Panc1 (cell line): ENCODE results near the gene CNTN4. TPM values are rescaled to one million over a fixed set of nuclear protein-coding genes. Genes with fewer than 3 reads are reported as not detected.

Experiments
- ATAC-seq: fragments of 200-7000 bp; cut with Tn5 transposase; 2 replicates; pipeline ENCODE4 v1.9.1; 2020; ENCODE audit warnings: mild to moderate bottlenecking, moderate library complexity
- BruUV-seq: library from RNA; stranded (reverse); fragments of 400-500 nt; replicated peaks from 2 replicates; lab custom pipeline; 2021; lab: Mats Ljungman, UMichigan
- CTCF ChIA-PET: fragments of 300-600 bp; sonication (Branson Sonifier 250); formaldehyde crosslinking; loops from one replicate; lab custom pipeline; 2022; ENCODE audit warnings: antibody characterized with exemption; lab: Charles Lee
- POLR2A ChIA-PET: fragments of 300-600 bp; sonication (Branson Sonifier 250); formaldehyde crosslinking; loops from one replicate; lab custom pipeline; 2022; ENCODE audit warnings: antibody characterized with exemption; lab: Charles Lee
- DNase-seq: peaks from one replicate; pipeline ENCODE4 v3.0.0-alpha.2; 2010; ENCODE audit warnings: low read depth, low spot score
- H3K27ac ChIP-seq: 2 replicates; pipeline ENCODE4 v1.5.1; 2011; ENCODE audit warnings: mild to moderate bottlenecking, low read length, inconsistent platforms
- H3K27me3 ChIP-seq: fragments of 200-500 bp; sonication (Bioruptor generic); 2 replicates; pipeline ENCODE4 v1.6.0; 2014; ENCODE audit warnings: low read length, inconsistent platforms; ENCODE audit not compliant: control insufficient read depth, insufficient read depth
- H3K36me3 ChIP-seq: fragments of 200-500 bp; sonication (Bioruptor generic); 2 replicates; pipeline ENCODE4 v1.5.1; 2014; ENCODE audit warnings: inconsistent platforms, mild to moderate bottlenecking, low read length, moderate library complexity; ENCODE audit not compliant: control insufficient read depth, insufficient read depth
- H3K4me1 ChIP-seq: 2 replicates; pipeline ENCODE4 v1.5.1; 2011; ENCODE audit warnings: inconsistent platforms, mild to moderate bottlenecking, low read length, moderate library complexity; ENCODE audit not compliant: control insufficient read depth, insufficient read depth
- H3K4me3 ChIP-seq, 2 experiments: 2 replicates each; pipeline ENCODE4 v1.5.1; 2011 to 2012; ENCODE audit warnings: low read depth in 2 of 2, low read length in 2 of 2, mild to moderate bottlenecking in 2 of 2, inconsistent platforms in 1 of 2, moderate library complexity in 1 of 2
- H3K9me3 ChIP-seq: fragments of 200-500 bp; sonication (Bioruptor generic); 2 replicates; pipeline ENCODE4 v1.5.1; 2014; ENCODE audit warnings: low read depth, mild to moderate bottlenecking, inconsistent platforms, low read length, moderate library complexity; ENCODE audit not compliant: control insufficient read depth, insufficient read depth
- POLR2AphosphoS5 ChIP-seq: IDR thresholded peaks from 2 replicates; pipeline ENCODE4 v1.6.1; 2012; ENCODE audit warnings: mild to moderate bottlenecking, low read depth, low read length, moderate library complexity
- SIN3A ChIP-seq: IDR thresholded peaks from 2 replicates; pipeline ENCODE4 v1.6.1; 2012; ENCODE audit warnings: low read depth, mild to moderate bottlenecking, low read length, moderate library complexity, borderline replicate concordance; ENCODE audit not compliant: insufficient read depth
- TCF7L2 ChIP-seq: IDR thresholded peaks from 2 replicates; pipeline ENCODE4 v1.6.1; 2011; ENCODE audit warnings: mild to moderate bottlenecking, low read depth, low read length, inconsistent platforms
- in situ Hi-C: cut with HindIII; loops from 2 replicates; pipeline ENCODE4 v1.10.0; 2016; ENCODE audit warnings: low sequenced_read_pairs, low pct_unique_long_range_greater_than_20kb
- intact Hi-C: fragments of 100-400 bp; cut with micrococcal nuclease; formaldehyde crosslinking; loops from one replicate; pipeline ENCODE4 v1.10.0; 2022; ENCODE audit not compliant: unreplicated experiment
- total RNA-seq: library from RNA; stranded (reverse); gene quantifications from one replicate; pipeline ENCODE4 v1.2.1, GENCODE V29; 2021; ENCODE audit not compliant: unreplicated experiment
- TF ChIP-seq, protein P1 (sequence below), 2 experiments: IDR thresholded peaks; 2 replicates each; pipeline ENCODE4 v1.6.1; 2011 to 2012; ENCODE audit warnings: low read depth in 2 of 2, control low read depth in 1 of 2, low read length in 1 of 2, mild to moderate bottlenecking in 1 of 2, moderate library complexity in 1 of 2; ENCODE audit not compliant: insufficient read depth in 1 of 2
- TF ChIP-seq, protein P2 (sequence below): fragments of 450-650 bp; IDR thresholded peaks from 2 replicates; pipeline ENCODE4 v1.5.1; 2017; ENCODE audit warnings: mild to moderate bottlenecking

CNTN4 gene
- total RNA-seq, 1 experiment from 2014 or later = not detected

DNA sequence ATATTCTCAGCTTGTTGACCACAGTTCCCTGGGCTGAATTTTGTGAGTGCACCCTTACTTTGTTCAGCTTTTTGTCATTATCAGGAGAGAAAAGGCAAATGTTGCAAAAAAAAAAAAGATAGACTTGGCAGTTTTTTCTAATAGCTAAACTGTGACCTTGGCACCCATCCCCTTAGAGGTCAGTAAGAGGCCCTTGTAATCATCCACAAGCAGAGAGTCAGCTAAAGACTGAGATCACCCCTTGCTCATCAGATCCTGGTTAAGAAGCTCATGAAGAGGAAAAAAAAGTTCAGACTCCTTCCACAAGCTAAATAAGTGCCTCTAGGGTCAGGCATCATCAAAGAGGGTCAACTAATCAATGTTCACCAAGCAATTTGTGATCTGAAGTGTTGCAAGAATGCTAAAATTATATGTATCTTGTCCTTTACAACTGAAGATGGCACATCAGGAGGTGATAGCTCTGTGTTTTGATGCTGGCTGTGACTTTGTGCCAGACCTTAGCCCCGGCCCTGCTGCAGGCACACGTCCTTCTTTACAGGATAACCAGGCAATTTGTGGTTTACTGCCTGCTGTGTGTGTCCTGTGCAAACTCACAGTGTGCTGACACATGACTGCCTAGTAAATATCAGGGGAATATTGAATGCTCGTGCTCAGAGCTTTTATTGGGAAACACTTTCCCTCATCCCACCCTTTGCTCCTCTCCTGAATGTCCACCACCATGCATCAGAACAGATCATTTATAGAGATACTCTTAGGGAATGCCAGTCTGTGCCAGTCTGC is 748.6 kb downstream of the CNTN4 start:
- no TSS peak for BruUV-seq

DNA sequence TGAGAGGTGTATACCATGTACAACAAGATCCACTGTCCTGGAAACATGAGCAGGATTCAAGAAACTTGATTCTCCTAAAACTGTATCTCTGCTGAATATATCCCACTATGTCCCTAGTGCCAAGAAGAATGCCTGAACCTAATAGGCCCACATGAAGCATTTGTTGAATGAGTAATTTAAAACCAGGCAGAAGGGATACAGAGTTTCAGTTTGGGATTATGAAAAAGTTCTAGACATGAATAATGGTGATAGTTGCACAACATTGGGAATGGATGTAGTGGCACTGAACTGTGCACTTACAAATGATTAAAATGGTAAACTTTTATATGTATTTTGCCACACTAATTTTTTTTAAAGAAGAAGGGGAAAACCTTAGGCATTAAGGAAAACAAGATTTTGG is 750.4 kb downstream of the CNTN4 start:
- H3K9me3 ChIP-seq = no peaks in the 10 kb centered on the region
- no peak for TF ChIP-seq POLR2AphosphoS5
- ChIA-PET POLR2A (no interaction called here), CTCF (no interaction called here)
- H3K27ac ChIP-seq = no peak overlapping the region
- no peak overlapping the region for H3K4me3 ChIP-seq
- no peaks in the 10 kb centered on the region for H3K36me3 ChIP-seq
- DNase-seq (no peak), ATAC-seq (no peak)
- H3K27me3 ChIP-seq = no peaks in the 10 kb centered on the region
- no peaks in the 10 kb centered on the region for H3K4me1 ChIP-seq
- intact Hi-C loops (no loop called here), in situ Hi-C loops (no loop called here)
- BruUV-seq = no TSS peak

More for the DNA sequence above, 748.6 kb downstream of the CNTN4 start:
- H3K9me3 ChIP-seq = no peaks in the 10 kb centered on the region
- intact Hi-C loops = no loop called here
- H3K4me1 ChIP-seq = no peaks in the 10 kb centered on the region
- no peak overlapping the region for H3K4me3 ChIP-seq
- H3K27me3 ChIP-seq = no peaks in the 10 kb centered on the region
- ATAC-seq (no peak), DNase-seq (no peak)
- TF ChIP-seq, protein P1, sequence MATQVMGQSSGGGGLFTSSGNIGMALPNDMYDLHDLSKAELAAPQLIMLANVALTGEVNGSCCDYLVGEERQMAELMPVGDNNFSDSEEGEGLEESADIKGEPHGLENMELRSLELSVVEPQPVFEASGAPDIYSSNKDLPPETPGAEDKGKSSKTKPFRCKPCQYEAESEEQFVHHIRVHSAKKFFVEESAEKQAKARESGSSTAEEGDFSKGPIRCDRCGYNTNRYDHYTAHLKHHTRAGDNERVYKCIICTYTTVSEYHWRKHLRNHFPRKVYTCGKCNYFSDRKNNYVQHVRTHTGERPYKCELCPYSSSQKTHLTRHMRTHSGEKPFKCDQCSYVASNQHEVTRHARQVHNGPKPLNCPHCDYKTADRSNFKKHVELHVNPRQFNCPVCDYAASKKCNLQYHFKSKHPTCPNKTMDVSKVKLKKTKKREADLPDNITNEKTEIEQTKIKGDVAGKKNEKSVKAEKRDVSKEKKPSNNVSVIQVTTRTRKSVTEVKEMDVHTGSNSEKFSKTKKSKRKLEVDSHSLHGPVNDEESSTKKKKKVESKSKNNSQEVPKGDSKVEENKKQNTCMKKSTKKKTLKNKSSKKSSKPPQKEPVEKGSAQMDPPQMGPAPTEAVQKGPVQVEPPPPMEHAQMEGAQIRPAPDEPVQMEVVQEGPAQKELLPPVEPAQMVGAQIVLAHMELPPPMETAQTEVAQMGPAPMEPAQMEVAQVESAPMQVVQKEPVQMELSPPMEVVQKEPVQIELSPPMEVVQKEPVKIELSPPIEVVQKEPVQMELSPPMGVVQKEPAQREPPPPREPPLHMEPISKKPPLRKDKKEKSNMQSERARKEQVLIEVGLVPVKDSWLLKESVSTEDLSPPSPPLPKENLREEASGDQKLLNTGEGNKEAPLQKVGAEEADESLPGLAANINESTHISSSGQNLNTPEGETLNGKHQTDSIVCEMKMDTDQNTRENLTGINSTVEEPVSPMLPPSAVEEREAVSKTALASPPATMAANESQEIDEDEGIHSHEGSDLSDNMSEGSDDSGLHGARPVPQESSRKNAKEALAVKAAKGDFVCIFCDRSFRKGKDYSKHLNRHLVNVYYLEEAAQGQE (IDR thresholded peaks at IDR 0.05; ENCODE audit: insufficient read depth in 1 of 2, low read depth in 2 of 2, low read length in 1 of 2) = no peak
- no peak for TF ChIP-seq POLR2AphosphoS5
- TF ChIP-seq SIN3A = no peak
- no peak for TF ChIP-seq TCF7L2
- TF ChIP-seq, protein P2, sequence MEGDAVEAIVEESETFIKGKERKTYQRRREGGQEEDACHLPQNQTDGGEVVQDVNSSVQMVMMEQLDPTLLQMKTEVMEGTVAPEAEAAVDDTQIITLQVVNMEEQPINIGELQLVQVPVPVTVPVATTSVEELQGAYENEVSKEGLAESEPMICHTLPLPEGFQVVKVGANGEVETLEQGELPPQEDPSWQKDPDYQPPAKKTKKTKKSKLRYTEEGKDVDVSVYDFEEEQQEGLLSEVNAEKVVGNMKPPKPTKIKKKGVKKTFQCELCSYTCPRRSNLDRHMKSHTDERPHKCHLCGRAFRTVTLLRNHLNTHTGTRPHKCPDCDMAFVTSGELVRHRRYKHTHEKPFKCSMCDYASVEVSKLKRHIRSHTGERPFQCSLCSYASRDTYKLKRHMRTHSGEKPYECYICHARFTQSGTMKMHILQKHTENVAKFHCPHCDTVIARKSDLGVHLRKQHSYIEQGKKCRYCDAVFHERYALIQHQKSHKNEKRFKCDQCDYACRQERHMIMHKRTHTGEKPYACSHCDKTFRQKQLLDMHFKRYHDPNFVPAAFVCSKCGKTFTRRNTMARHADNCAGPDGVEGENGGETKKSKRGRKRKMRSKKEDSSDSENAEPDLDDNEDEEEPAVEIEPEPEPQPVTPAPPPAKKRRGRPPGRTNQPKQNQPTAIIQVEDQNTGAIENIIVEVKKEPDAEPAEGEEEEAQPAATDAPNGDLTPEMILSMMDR = no peak
- no peak overlapping the region for H3K27ac ChIP-seq
- in situ Hi-C loops = no loop called here
- POLR2A ChIA-PET = interaction anchor here (0.6 kb wide), 1 partner anchor 72 kb away, joined by 4 read pairs; no protein-coding TSS in a partner anchor
- CTCF ChIA-PET = no interaction called here
- H3K36me3 ChIP-seq = no peaks in the 10 kb centered on the region

DNA sequence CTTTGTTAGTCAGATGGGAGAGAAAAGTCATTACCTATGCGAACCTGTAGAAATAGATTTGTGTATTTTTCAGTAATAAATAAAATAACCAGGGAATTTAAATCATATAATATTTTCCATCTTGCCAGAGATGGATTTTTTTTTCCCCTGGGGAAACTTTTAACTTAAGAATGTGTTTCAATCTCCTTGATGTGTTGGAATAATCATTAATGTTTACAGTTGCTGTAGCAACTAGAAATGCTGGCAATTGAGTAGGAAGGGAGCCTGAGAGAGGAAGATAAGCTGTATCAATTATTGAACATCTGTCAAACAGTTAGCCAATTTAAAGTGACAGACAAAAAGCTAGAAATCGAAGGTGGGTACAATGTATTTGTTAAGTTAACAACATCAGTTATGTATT is 752.0 kb downstream of the CNTN4 start:
- TF ChIP-seq POLR2AphosphoS5 (no peak), TCF7L2 (no peak), SIN3A (no peak)
- TF ChIP-seq, protein P2 = no peak
- H3K9me3 ChIP-seq = no peaks in the 10 kb centered on the region
- in situ Hi-C loops (no loop called here), intact Hi-C loops (no loop called here)
- no peak overlapping the region for H3K27ac ChIP-seq
- H3K4me3 ChIP-seq = no peak overlapping the region
- CTCF ChIA-PET = no interaction called here
- no peak for DNase-seq
- H3K27me3 ChIP-seq = no peaks in the 10 kb centered on the region
- H3K4me1 ChIP-seq = no peaks in the 10 kb centered on the region
- POLR2A ChIA-PET = no interaction called here
- no peak for ATAC-seq
- no TSS peak for BruUV-seq
- no peaks in the 10 kb centered on the region for H3K36me3 ChIP-seq
